Medulla oblongata (tissue), 1 donor: ENCODE results near the gene SCN8A.
A peak's percentile ranks its signal among the peaks of the same experiment; 100 is the strongest.
"Not testable (repeated sequence)": the region's sequence is repeated elsewhere in the genome, so short reads cannot be mapped to it uniquely, and the experiment has no call there.

Source experiments
- DNase-seq: peaks from one replicate; pipeline ENCODE4 v3.0.0-alpha.2; 2015; ENCODE audit errors: extremely low spot score

Gene SCN8A

DNA sequence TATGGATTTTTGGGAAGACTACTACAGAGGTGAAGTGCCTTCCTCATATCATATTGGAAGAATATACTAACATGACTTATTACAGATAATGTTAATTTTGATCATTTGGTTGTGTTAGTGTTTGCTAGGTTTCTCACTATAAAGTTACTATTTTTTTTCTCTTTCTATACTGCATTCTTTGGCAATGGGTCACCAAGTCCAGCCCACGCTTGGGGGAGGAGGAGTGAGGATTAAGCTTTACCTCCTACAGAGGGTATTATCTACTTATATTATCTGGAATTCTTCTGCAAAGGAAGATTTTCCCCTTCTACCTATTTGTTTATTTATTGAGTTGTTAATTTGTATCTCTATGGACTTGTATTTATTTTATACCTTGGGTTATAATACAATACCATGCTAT lies 31.5 kb downstream of the SCN8A start:
- no peak for DNase-seq

- no peak for DNase-seq
These were observed 34.3 kb downstream of the SCN8A start for GRCh38 chr12:51625370-51625769.

DNA sequence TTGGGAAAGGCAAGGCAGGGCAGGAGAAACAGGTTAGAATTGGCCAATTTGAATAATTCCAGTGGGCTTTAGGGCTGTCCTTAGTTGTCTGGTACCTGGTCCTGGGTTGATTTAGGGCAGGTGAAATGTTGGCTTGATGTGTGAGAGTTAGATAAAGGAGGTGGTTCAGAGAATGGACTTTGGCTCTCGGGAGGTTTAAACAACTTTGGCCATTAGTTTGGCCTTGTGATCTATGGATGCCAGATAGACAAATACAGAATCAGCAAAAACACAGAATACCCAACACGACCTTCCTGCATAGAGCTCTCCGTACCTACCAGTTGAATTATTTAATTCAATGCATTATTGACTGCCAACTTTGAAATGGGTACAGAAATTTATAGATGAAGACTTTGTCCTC lies 35.1 kb downstream of the SCN8A start:
- no peak for DNase-seq

DNA sequence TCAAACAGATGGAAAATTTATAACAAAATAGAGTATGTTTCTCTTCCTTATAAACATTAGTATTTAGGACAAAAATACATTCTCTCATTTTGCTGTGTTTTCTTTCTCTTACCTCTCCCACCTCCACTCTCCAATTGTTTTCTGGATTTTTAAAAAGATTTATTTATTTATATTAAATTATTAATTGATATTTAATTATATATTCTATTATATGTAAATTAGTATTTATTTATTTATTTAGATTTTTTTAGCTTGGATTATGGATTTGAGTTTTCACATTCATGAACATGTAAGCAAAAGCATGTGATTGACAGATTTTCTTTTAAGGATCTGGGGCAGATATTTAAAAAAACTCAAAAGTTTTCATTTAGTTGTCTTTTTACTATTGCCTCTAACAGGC lies 35.6 kb downstream of the SCN8A start:
- DNase-seq = no peak

DNA sequence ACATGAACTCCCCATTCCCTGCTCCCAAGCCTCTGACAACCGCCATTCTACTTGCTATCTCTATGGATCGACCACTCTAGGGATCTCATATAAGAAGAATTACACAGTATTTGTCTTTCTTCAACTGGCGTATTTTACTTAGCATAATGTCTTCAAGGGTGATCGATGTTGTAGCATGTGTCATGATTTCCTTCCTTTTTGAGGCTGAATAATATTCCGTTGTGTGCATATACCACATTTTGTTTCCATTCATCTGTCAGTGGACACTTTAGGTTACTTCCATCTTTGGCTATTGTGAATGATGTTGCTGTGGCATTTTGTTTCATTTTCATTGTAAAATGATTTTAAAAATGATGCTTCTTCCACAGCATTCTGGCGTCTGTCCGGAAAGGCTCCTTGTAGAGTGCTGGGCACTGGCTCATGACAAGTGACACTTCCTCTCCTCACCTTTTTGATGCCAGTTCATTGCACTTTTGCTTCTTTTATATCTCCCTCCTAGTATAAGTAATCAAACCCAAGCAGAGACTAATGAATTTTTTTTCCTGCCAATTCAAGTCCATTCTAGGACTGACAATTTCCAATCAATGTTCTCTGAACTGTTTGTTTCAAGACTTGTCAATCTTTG lies 39.3 kb downstream of the SCN8A start:
- DNase-seq = no peak

DNA sequence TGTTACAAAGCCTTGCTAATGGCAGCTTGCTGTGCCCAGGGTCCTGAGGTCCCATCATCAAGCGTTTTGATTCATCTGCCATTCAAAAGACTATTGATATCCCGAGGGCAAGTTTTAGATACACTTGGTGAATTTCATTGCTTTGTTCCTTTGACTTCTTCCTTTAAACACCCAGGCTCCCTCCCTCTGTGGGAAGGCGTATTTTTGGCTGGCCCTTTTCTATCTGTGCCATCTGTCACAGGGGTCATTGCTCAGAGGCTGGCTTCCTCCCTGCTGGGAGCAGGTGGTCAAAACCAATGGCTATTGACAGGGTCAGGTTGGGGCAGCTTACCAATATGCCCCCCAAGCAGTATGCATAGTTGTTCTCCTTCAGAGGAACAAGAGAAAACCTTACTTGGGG lies 40.0 kb downstream of the SCN8A start:
- no peak for DNase-seq

DNA sequence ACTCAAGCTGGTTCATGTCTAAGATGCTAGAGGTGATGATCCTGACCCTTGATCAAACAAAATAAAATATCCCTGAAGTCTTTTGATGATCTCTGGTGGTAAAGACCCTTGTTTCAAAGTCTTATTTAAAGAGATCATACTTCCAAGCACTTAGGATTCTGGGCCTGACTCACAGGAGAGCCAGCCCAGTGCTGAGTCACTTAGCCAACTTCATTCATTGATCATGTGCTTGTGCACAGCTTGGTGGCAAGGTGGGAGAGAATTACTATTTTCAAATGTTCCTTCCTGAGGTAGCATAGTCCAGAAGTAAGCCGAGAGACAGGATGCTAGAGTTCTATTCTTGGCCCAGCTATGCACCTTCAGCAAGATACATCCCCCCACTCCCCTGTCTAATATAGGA lies 40.6 kb downstream of the SCN8A start:
- peak; percentile 44 for DNase-seq

GRCh38 chr12:51632623-51633022 lies 41.6 kb downstream of the SCN8A start:
- no peak for DNase-seq

- no peak for DNase-seq
These were observed 44.3 kb downstream of the SCN8A start for GRCh38 chr12:51635346-51635745.

- no peak for DNase-seq
These were observed 45.5 kb downstream of the SCN8A start for GRCh38 chr12:51636581-51636980.

DNA sequence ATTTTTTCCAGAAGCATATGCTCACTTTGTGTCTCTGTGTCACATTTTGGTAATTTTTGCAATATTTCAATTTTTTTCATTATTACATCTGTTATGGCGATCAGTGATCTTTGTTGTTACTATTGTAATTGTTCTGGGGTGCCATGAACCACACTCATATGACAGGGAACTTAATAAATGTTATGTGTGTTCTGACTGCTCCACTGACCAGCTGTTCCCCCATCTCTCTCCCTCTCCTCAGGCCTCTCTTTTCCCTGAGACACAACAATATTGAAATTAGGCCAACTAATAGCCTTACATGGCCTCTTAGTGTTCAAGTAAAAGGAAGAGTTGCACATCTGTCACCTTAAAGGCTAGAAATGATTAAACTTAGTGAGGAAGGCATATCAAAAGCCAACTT lies 46.0 kb downstream of the SCN8A start:
- DNase-seq = no peak

DNA sequence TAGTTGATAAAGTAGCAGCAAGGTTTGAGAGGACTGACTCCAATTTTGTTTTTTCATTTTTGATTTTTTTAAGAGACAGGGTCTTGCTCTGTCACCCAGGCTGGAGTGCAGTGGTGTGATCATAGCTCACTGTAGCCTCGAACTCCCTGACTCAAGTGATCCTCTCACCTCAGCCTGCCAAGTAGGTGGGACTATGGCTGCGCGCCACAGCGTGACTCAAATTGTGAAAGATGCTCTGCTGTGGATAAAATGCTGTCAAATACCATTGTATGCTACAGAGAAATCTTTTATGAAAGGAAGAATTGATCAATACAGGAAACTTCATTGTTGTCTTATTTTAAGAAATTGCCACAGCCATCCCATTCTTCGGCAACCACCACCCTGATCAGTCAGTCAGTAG lies 48.3 kb downstream of the SCN8A start:
- DNase-seq = no peak

GRCh38 chr12:51642286-51642685 lies 51.3 kb downstream of the SCN8A start:
- DNase-seq = no peak

- no peak for DNase-seq
These were observed 52.9 kb downstream of the SCN8A start for GRCh38 chr12:51643951-51644350.

DNA sequence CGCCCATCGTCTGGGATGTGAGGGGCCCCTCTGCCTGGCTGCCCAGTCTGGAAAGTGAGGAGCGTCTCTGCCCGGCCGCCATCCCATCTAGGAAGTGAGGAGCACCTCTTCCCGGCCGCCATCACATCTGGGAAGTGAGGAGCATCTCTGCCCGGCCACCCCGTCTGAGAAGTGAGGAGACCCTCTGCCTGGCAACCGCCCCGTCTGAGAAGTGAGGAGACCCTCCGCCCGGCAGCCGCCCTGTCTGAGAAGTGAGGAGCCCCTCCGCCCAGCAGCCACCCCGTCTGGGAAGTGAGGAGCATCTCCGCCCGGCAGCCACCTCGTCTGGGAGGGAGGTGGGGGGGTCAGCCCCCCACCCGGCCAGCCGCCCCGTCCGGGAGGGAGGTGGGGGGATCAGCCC lies 53.7 kb downstream of the SCN8A start:
- not testable (repeated sequence) for DNase-seq

DNA sequence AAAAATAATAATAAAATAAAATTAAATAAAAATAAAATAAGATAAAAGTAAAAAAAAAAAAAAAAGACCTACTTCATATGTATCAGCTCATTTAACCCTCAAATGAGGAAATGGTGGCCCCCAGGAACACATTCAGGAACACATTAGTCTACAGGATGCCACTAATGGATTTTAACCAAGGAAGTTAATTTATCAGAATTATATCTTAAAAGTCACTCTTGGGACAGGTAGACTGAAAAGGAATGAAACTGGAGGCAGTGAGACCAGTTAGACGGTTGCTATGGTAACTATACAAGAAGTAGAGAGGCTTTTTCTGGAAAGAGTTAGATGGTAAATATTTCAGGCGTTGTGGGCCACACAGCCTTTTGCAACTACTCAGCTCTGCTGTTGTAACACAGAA lies 54.9 kb downstream of the SCN8A start:
- no peak for DNase-seq

GRCh38 chr12:51647647-51648046 lies 56.6 kb downstream of the SCN8A start:
- no peak for DNase-seq

- no peak for DNase-seq
These were observed 62.4 kb downstream of the SCN8A start for GRCh38 chr12:51653431-51653830.

- no peak for DNase-seq
These were observed 70.2 kb downstream of the SCN8A start for GRCh38 chr12:51661199-51661598.

DNA sequence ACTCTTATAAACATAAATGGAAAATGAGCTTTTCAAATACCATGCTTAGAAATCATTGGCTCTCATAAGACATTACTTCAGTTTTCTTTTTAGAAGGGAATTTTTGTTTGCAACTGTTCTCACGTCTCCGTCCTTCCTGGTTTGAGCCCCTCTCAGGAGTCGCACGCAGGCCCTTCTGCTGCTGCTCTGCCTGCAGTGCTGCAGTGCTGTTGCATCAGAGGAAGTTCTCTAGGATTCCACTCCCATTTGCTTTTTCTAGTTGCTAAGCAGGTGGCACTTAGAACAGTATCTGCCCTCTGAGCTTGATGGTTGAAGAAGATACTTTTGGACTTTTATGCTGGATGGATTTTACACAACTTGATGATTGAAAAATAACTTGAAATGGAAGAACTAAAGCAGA lies 70.8 kb downstream of the SCN8A start:
- no peak for DNase-seq

- DNase-seq = no peak
These were observed 71.7 kb downstream of the SCN8A start for GRCh38 chr12:51662728-51663154.

GRCh38 chr12:51663390-51663789 lies 72.4 kb downstream of the SCN8A start:
- no peak for DNase-seq

DNA sequence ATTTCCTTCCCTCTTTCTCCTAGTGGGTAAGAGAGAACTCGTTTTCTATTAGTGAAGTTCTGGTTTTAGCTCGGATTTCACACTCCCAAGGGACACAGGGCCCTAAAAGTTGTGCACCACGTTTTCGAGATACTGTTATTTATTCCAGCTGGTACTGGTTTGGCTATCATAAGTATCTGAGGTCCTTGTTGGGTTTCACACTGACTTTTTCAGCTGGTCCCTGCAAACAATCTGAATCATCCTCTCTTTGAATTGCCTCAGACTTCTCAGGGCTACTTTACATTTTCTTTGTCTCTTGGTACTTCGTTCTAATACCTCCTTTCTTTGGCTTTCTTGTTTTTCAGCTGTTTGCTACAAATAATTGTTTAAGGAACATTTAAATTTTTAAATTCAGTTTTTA lies 75.7 kb downstream of the SCN8A start:
- no peak for DNase-seq

GRCh38 chr12:51667269-51667668 lies 76.2 kb downstream of the SCN8A start:
- DNase-seq = no peak
